Bronchial epithelial cell (primary cell): Measurements from ENCODE around the gene SMC6. TPM values are rescaled to one million over a fixed set of nuclear protein-coding genes. Genes with fewer than 3 reads are reported as not detected.

Experiments
- DNase-seq: peaks from one replicate; pipeline ENCODE4 v3.0.0-alpha.2; 2010; ENCODE audit warnings: low read depth
- FAIRE-seq: peaks from 2 replicates; lab custom pipeline; 2011; peaks lifted over from hg19 to GRCh38; lab: Jason Lieb, UNC
- H3K27me3 ChIP-seq: 2 replicates; pipeline ENCODE4 v1.5.1; 2011; ENCODE audit warnings: low read length; ENCODE audit not compliant: control insufficient read depth, insufficient read depth
- H3K36me3 ChIP-seq: 2 replicates; pipeline ENCODE4 v1.5.1; 2011; ENCODE audit warnings: low read length; ENCODE audit not compliant: control insufficient read depth, insufficient read depth
- H3K4me3 ChIP-seq: 2 replicates; pipeline ENCODE4 v1.5.1; 2011; ENCODE audit warnings: mild to moderate bottlenecking, low read depth, low read length, control low read depth
- total RNA-seq: library from RNA; depleted of rRNA; stranded (reverse); fragments of >200 nt; gene quantifications from 2 replicates; pipeline ENCODE4 v1.2.1, GENCODE V29; 2014
- TF ChIP-seq, protein P1 (sequence below): IDR thresholded peaks from 2 replicates; pipeline ENCODE4 v1.5.1; 2011; ENCODE audit warnings: mild to moderate bottlenecking, moderate library complexity, low read length, control low read depth, inconsistent platforms; ENCODE audit not compliant: insufficient read depth, severe bottlenecking

SMC6 gene
- total RNA-seq, 1 donor from 2014 or later, result 20.5 TPM

DNA sequence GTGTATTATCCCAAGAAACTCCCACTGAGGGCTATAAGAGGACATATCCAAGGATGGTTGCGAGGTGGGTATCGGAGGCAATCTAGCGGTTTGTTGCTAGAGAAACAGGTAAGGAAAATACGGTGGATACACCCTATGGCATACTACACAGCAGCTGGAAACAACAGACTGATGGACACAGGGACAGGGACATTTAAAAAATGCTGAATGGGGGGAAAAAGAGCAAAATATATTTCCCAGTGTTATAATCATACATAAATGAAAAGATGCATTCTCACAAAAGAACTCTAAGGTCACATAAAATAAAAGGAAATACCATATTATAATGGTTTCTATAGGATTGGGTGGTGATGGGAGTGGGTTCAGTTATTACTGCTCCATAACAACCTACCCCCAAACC lies 95.9 kb downstream of the SMC6 start:
- H3K36me3 ChIP-seq, result peaks cover 2% of the 10 kb centered on the region
- TF ChIP-seq, protein P1, sequence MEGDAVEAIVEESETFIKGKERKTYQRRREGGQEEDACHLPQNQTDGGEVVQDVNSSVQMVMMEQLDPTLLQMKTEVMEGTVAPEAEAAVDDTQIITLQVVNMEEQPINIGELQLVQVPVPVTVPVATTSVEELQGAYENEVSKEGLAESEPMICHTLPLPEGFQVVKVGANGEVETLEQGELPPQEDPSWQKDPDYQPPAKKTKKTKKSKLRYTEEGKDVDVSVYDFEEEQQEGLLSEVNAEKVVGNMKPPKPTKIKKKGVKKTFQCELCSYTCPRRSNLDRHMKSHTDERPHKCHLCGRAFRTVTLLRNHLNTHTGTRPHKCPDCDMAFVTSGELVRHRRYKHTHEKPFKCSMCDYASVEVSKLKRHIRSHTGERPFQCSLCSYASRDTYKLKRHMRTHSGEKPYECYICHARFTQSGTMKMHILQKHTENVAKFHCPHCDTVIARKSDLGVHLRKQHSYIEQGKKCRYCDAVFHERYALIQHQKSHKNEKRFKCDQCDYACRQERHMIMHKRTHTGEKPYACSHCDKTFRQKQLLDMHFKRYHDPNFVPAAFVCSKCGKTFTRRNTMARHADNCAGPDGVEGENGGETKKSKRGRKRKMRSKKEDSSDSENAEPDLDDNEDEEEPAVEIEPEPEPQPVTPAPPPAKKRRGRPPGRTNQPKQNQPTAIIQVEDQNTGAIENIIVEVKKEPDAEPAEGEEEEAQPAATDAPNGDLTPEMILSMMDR, result no peak

DNA sequence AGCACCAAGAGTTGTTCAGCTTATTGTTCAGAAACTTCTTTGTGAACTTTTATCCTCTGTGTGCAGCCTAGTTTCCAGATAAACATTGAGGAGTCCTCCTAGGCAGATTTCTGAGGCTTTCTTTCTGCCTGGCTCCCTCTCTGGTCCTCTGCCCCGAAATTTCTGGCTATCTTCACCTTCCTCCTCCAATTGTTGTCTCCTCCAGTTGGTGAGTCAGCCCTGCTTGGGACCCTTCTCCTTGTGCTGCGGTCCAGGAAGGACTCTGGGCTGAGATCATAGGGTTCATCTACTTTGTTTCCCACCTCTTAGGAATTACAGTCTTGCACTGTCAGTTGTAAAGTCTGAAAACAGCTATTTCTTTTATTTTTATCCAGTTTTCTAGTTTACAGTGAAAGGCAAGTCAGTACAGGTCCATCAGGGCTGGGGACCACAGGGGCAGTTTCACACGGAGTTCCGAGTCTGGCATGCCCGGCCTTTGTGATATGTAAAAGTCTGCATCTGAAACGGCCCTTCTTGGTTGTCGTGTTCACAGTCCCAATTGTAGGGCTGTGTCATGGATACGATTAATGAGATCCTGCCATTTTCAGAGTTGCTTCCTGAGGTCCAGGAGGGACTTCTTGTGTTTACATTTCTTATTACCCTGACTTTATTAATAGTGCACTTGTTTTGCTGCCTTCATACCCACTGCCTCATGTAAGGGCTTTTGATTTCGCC lies 100.8 kb downstream of the SMC6 start:
- no peak for DNase-seq
- TF ChIP-seq, protein P1, result no peak
- no peaks in the 10 kb centered on the region for H3K27me3 ChIP-seq

More for the DNA sequence above, 95.9 kb downstream of the SMC6 start:
- FAIRE-seq (no peak), DNase-seq (no peak)
- H3K27me3 ChIP-seq, result no peaks in the 10 kb centered on the region
- H3K4me3 ChIP-seq, result no peak overlapping the region

DNA sequence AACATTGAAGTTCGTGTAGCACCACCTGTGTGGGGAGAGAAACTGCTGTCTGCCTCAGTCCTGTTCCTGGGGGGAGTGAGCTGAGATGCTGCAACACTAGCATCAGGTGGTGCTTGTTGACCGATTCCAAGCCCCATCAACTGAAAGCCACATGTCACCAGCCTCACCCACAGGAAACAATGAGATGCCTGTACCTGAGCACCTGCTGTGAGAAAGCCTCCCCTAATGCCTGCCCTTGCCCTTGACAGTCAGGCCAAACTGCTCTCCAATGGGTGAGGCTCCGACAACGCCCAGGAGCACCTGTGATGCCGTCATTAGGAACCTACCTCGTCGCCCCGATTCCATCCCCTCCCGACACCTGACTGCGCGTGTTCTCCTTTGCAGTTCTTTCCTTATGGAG lies 104.6 kb downstream of the SMC6 start:
- H3K27me3 ChIP-seq, result no peaks in the 10 kb centered on the region
- FAIRE-seq, result no peak
- TF ChIP-seq, protein P1, result no peak

More for the DNA sequence above, 100.8 kb downstream of the SMC6 start:
- Histone ChIP-seq H3K4me3 (no peak overlapping the region), H3K36me3 (peaks cover 2% of the 10 kb centered on the region)
- no peak for FAIRE-seq

GRCh38 chr2:17648581-17648980 lies 105.0 kb downstream of the SMC6 start:
- TF ChIP-seq, protein P1, result no peak
- no peak for FAIRE-seq
- Histone ChIP-seq H3K36me3 (peaks cover 2% of the 10 kb centered on the region), H3K4me3 (no peak overlapping the region), H3K27me3 (no peaks in the 10 kb centered on the region)
- DNase-seq, result no peak

More for the DNA sequence above, 104.6 kb downstream of the SMC6 start:
- peaks cover 2% of the 10 kb centered on the region for H3K36me3 ChIP-seq
- H3K4me3 ChIP-seq, result no peak overlapping the region
- no peak for DNase-seq

GRCh38 chr2:17646838-17647701 lies 106.5 kb downstream of the SMC6 start:
- TF ChIP-seq, protein P1, result no peak
- FAIRE-seq, result no peak
- DNase-seq, result no peak

More at GRCh38 chr2:17646838-17647701, 106.5 kb downstream of the SMC6 start:
- H3K27me3 ChIP-seq, result no peaks in the 10 kb centered on the region
- H3K4me3 ChIP-seq, result no peak overlapping the region
- H3K36me3 ChIP-seq, result peaks cover 2% of the 10 kb centered on the region
